HG02852 (cell line): ENCODE data around the gene CLEC18C.
"Not testable (repeated sequence)": the region's sequence is repeated elsewhere in the genome, so short reads cannot be mapped to it uniquely, and the experiment has no call there.

ENCODE experiments used
- ATAC-seq: cut with Tn5 transposase; IDR thresholded peaks from one replicate; pipeline ENCODE4 v1.9.1; 2021; ENCODE audit warnings: mild to moderate bottlenecking, moderate library complexity; ENCODE audit not compliant: unreplicated experiment

The CLEC18C gene

GRCh38 chr16:70204010-70204409, 30.4 kb downstream of the CLEC18C start:
- ATAC-seq: not testable (repeated sequence)

- not testable (repeated sequence) for ATAC-seq
Measured at GRCh38 chr16:70204668-70205405, 31.2 kb downstream of the CLEC18C start.

- not testable (repeated sequence) for ATAC-seq
Measured at GRCh38 chr16:70206382-70206781, 32.8 kb downstream of the CLEC18C start.

GRCh38 chr16:70218586-70218985, 45.0 kb downstream of the CLEC18C start:
- not testable (repeated sequence) for ATAC-seq

- not testable (repeated sequence) for ATAC-seq
Measured at GRCh38 chr16:70222574-70222973, 49.0 kb downstream of the CLEC18C start.

GRCh38 chr16:70223216-70223615, 49.6 kb downstream of the CLEC18C start:
- ATAC-seq: not testable (repeated sequence)

- not testable (repeated sequence) for ATAC-seq
Measured at GRCh38 chr16:70223971-70224513, 50.5 kb downstream of the CLEC18C start.

GRCh38 chr16:70224645-70225044, 51.1 kb downstream of the CLEC18C start:
- ATAC-seq: not testable (repeated sequence)

- not testable (repeated sequence) for ATAC-seq
Measured at GRCh38 chr16:70225430-70225829, 51.8 kb downstream of the CLEC18C start.

- not testable (repeated sequence) for ATAC-seq
Measured at GRCh38 chr16:70226024-70226423, 52.4 kb downstream of the CLEC18C start.

GRCh38 chr16:70231831-70232230, 58.2 kb downstream of the CLEC18C start:
- ATAC-seq: not testable (repeated sequence)
